Measurements from ENCODE around the gene SCO2.
"Not testable (repeated sequence)": the region's sequence is repeated elsewhere in the genome, so short reads cannot be mapped to it uniquely, and the experiment has no call there.

Gene SCO2

GRCh38 chr22:50530877-50531545 lies 5.6 kb upstream of the SCO2 start:
- DNase-seq, result peak; percentile 81

DNA sequence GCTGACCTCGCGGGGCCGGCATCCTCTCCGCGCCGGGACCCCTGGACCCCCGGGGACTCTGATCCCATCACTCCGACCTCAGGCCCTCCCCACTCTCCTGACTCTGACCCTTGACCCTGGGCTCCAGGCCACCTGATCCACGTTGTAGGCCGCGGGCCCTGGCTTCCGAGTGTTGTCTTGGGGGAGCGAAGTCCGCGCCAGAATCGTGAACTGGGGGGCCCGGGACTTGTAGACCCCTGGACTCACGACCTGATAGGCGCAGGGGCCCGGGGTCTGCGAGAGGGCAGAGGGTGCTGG lies 5.1 kb upstream of the SCO2 start:
- DNase-seq, result no peak

- peak; percentile 64 for DNase-seq
Observed at GRCh38 chr22:50529897-50530579, 4.6 kb upstream of the SCO2 start, which contains the start of gene TYMP. TSS of gene TYMP (minus strand) at chr22:50530012. CDS start at chr22:50529709, 303 bp downstream.

- no peak for DNase-seq
Observed at GRCh38 chr22:50529416-50529896, 4.1 kb upstream of the SCO2 start.

- no peak for DNase-seq
Observed at GRCh38 chr22:50528682-50529415, 3.5 kb upstream of the SCO2 start.

DNA sequence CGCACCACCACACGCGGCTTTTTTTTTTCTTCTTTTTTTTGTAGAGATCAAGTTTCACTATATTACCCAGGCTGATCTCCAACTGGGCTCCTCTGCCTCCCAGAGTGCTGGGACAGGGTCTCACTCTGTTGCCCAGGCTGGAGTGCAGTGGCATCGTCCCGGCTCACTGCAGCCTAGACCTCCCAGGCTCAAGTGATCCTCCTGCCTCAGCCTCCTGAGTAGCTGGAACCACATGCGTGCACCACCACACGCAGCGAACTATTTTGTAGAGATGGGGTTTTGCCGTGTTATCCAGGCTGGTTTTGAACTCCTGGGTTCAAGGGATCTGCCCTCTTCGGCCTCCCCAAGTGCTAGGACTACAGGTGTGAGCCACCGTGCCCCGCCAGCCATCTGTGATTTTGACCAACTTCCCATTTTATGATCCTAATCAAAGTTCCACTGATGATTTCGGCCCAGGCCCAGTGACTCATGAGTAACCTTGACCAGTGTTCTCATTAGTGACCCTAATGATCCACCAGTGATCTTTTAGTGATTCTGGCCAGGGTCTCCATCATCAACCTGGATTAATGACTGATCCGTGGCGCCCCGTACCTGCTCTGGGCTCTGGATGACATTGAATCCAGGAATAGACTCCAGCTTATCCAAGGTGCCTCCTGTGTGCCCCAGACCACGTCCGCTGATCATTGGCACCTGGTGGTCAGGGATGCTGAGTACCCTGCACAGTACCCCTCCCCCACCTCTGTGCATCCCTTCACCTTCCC lies 2.7 kb upstream of the SCO2 start:
- DNase-seq, result no peak

DNA sequence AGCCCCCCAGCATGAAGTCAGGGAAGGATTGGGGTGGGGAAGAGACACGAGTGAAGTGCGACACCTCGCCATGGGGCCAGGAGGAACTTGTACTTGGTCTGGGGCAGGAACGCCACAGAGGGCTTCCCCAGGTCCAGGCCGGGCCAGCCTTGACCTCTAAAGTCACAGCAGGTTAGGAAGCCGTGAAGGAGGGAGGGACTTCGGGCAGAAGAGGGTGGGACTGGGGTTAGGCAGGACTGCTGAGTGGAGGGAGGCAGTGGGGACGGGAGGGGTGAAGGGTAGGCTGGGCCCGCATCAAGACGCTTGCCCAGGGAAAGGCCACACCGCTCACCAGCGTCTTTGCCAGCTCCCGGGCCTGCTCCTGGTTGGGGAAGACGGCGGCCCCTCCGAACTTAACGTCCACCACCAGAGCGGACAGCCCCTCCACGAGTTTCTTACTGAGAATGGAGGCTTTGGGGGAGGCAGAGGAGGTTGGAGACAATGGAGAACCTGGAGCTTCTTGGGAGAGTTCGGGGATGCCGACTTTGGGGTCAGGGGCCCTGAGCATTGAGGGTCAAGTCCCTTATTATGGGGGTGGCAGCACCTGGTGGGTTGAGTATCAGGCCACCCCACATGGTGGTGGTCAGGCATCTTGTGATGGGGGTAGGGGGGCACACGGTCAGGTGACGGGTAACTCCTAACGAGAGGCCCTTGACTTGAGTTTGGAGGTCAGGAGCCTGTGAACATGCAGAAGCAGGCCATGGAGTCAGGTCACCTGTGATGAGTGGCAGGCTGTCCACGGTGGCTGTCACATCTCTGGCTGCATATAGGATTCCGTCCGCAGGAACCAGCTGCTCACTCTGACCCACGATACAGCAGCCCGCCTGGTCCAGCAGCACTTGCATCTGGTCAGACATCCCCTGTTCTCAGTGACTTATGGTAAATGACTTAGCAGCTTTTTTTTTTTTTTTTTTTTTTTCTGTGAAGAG lies 1.7 kb upstream of the SCO2 start:
- DNase-seq, result peak; percentile 51

DNA sequence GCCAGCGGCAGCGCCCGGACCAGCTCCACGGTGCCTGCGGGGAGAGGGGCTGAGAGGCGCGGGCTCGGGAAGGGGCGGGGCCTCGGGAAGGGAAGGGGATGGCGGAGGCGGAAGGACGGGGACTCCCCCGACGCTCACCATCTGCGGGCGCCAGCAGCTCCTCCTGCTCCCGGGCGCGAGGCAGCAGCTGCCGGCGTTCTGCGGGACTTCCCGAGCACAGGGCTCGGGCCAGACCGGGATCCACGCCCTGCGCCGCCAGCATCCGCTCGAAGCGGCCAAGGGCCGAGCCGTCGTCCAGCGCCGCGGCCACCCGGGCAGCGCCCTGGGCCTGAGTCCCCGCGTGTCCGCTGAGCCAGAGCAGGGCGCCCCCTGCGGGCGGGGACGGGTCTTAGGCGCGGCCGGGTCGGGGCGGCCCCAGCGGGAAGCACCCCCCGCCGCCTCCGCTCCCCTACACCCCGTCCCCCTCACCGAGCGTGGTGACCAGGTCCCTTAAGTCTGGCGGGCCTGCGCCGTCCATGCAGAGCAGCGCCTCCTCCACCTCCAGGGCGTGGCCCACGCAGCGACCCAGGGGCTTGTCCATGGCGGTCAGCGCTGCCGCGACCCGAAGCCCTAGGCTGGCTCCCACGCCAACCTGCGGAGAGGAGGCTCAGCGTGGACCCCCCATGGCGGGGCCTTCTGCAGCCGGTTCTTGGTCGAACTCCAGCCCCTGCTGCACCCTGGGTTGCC lies 873 bp upstream of the SCO2 start:
- peak; percentile 84 for DNase-seq

DNA sequence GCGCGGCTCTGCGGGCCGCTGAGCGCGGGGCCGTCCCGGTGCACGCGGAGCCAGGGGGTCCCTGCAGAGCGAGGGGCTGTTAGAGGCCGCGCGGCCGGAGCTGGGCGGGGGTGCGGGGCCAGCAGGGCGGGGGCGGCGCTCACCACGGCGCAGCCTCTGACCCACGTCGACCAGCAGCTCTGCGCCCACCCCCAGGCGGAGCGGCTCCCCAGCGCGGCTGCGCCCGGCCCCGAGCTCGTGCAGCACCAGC lies 385 bp upstream of the SCO2 start:
- DNase-seq, result no peak

GRCh38 chr22:50524676-50525103 lies 708 bp downstream of the SCO2 start:
- no peak for DNase-seq

DNA sequence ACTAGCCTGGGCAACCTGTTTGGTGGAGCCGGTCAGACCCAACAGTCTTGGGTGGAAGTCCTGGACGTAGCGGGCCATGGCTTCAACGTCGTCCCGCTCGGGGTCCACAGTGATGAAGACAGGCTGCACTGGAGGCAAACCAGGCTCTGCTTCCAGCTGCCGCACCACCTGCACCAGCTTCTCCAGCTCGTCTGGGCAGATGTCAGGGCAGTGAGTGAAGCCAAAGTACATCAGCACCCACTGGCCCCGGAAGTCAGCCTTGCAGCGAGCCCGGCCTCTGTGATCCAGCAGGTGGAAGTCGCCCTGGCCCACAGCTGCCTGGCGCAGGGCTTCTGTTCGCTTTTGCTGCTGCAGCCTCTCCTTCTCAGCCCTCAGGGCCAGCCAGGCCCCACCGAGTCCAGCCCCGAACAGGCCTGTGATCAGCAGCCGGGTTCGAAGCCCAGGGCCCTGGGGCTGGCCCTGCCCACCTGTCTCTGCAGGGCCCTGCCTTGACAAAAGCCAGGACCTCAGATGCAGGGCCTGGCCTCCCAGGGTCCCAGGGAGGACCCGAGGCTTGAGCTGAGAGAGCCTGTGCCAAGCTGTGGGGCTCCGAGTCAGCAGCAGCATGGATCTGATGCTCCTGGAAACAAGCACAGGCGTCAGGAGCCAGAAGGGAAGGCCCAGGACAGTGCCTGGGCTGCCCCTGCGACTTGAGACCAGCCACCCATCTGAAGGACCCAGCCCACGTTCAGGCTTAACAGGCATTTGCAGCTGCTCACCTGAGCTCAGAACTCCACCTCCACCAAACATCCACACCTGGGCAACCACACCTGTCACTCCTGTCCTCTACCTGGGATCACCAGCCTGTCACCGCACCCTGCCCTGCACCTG lies 1.4 kb downstream of the SCO2 start:
- no peak for DNase-seq

DNA sequence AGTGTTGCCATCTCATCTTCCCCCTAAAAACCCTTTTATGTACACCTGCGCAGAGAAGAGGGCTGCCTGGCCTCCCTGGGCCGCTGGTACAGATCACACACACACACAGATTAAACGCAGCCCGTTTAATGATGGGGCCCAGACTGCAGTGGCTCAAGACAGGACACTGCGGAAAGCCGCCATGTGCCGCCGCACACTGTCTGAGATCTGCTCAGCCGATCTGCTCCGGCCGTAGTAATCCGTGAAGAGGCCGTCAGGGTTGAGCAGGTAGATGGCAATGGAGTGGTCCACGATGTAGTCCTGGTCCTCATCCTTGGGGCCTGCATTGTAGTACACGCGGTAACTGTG lies 2.0 kb downstream of the SCO2 start:
- DNase-seq, result no peak

DNA sequence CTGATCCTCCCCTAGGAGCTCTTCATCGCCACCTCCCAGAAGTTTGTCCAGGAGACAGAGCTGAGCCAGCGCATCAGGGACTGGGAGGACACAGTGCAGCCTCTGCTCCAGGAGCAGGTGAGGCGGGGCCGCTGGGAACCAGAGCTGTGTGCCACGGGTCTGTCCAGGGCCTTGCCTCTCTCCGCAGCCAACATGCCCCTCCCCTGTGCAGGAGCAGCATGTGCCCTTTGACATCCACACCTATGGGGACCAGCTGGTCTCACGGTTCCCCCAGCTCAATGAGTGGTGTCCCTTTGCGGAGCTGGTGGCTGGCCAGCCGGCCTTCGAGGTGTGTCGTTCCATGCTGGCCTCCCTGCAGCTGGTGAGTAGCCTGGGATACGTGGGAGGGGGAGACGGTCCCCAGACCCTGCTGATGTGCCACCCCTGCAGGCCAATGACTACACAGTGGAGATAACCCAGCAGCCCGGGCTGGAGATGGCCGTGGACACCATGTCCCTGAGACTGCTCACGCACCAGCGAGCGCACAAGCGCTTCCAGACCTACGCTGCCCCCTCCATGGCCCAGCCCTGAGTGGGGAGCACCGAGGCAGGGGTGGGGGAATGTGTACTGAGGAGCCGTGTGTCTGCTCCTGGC lies 2.5 kb downstream of the SCO2 start:
- no peak for DNase-seq

DNA sequence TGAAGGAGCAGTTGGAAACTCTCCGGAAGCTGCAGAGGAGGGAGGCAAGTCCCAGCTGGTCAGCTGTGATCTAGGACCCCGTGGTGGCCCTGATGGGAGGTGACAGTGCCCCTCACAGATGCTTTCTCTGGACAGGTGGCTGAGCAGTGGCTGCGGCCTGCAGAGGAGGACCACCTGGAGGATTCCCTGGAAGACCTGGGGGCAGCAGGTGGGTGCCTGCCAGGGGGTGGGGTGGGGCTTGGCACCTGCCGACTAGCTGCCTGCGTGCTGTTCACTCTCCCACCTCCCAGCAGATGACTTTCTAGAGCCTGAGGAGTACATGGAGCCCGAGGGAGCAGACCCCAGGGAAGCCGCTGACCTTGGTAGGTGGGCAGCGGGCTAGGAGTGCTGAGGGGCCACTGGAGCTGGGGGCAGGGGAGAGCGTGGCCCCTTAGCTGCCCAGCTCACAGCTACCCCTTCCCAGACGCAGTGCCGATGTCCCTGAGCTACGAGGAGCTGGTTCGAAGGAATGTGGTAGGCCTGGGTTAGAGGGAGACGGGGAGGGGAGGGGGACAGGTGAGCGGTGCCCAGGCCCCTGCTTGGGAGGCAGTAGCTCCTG lies 3.1 kb downstream of the SCO2 start:
- no peak for DNase-seq

GRCh38 chr22:50521710-50522109 lies 3.7 kb downstream of the SCO2 start:
- no peak for DNase-seq

- DNase-seq, result no peak
Observed at GRCh38 chr22:50520826-50521453, 4.5 kb downstream of the SCO2 start.

- not testable (repeated sequence) for DNase-seq
Observed at GRCh38 chr22:50520184-50520583, 5.2 kb downstream of the SCO2 start.

GRCh38 chr22:50519151-50519550 lies 6.2 kb downstream of the SCO2 start:
- no peak for DNase-seq

- DNase-seq, result no peak
Observed at GRCh38 chr22:50518606-50519005, 6.8 kb downstream of the SCO2 start.

Measured in CD4-positive, alpha-beta T cell treated with Interleukin-4 for 4 hours (primary cell).